Endothelial cell (in vitro differentiated cells): ENCODE results near the gene HSD17B13. TPM values are rescaled to one million over a fixed set of nuclear protein-coding genes. Genes with fewer than 3 reads are reported as not detected.
A peak's percentile ranks its signal among the peaks of the same experiment; 100 is the strongest.

Experiments used
- DNase-seq: peaks from one replicate; pipeline ENCODE4 v3.0.0; 2021; ENCODE audit warnings: low spot score
- H3K27ac Mint-ChIP-seq: one replicate; pipeline ENCODE4 v1.8.0; 2021; ENCODE audit warnings: mixed read lengths, inconsistent platforms; ENCODE audit not compliant: unreplicated experiment
- H3K27me3 Mint-ChIP-seq: one replicate; pipeline ENCODE4 v1.8.0; 2021; ENCODE audit warnings: mild to moderate bottlenecking, moderate library complexity, mixed read lengths, inconsistent platforms; ENCODE audit not compliant: unreplicated experiment
- H3K36me3 Mint-ChIP-seq: one replicate; pipeline ENCODE4 v1.8.0; 2021; ENCODE audit warnings: mild to moderate bottlenecking, low read depth, mixed read lengths, inconsistent platforms; ENCODE audit not compliant: unreplicated experiment
- H3K4me1 Mint-ChIP-seq: one replicate; pipeline ENCODE4 v1.8.0; 2021; ENCODE audit warnings: mild to moderate bottlenecking, mixed read lengths, inconsistent platforms; ENCODE audit not compliant: unreplicated experiment
- H3K4me3 Mint-ChIP-seq: one replicate; pipeline ENCODE4 v1.8.0; 2021; ENCODE audit warnings: mild to moderate bottlenecking, mixed read lengths, inconsistent platforms; ENCODE audit not compliant: unreplicated experiment
- H3K9me3 Mint-ChIP-seq: one replicate; pipeline ENCODE4 v1.8.0; 2021; ENCODE audit warnings: mixed read lengths, inconsistent platforms; ENCODE audit not compliant: unreplicated experiment
- CTCF ChIP-seq: fragments of 200-600 bp; sonication (generic); IDR thresholded peaks from one replicate; pipeline ENCODE4 v1.5.0; 2021; ENCODE audit warnings: antibody characterized with exemption; ENCODE audit not compliant: unreplicated experiment
- total RNA-seq: library from RNA; stranded (reverse); fragmentation: NEBNext Ultra II Directional; extraction: Animal tissue kit (Norgen Biotek cat#: 25700); gene quantifications from one replicate; pipeline ENCODE4 v1.2.1, GENCODE V29; 2021; ENCODE audit not compliant: unreplicated experiment

Gene HSD17B13
- total RNA-seq, 1 donor from 2014 or later = not detected

GRCh38 chr4:87270825-87271224, 51.9 kb downstream of the HSD17B13 start:
- DNase-seq = no peak
- H3K27ac Mint-ChIP-seq = no peak overlapping the region
- H3K9me3 Mint-ChIP-seq = no peaks in the 10 kb centered on the region
- no peaks in the 10 kb centered on the region for H3K4me1 Mint-ChIP-seq
- peaks cover 5% of the 10 kb centered on the region for H3K27me3 Mint-ChIP-seq
- H3K4me3 Mint-ChIP-seq = no peak overlapping the region
- no peak for TF ChIP-seq CTCF
- H3K36me3 Mint-ChIP-seq = no peaks in the 10 kb centered on the region

- no peak for TF ChIP-seq CTCF
- no peaks in the 10 kb centered on the region for H3K4me1 Mint-ChIP-seq
- H3K36me3 Mint-ChIP-seq = no peaks in the 10 kb centered on the region
- H3K9me3 Mint-ChIP-seq = no peaks in the 10 kb centered on the region
- H3K27ac Mint-ChIP-seq = no peak overlapping the region
- H3K27me3 Mint-ChIP-seq = peaks cover 8% of the 10 kb centered on the region
- no peak overlapping the region for H3K4me3 Mint-ChIP-seq
- peak; percentile 5 for DNase-seq
These were observed 52.5 kb downstream of the HSD17B13 start for GRCh38 chr4:87270144-87270543.

- Mint-ChIP-seq H3K4me1 (no peaks in the 10 kb centered on the region), H3K27me3 (peaks cover 8% of the 10 kb centered on the region), H3K27ac (no peak overlapping the region), H3K4me3 (no peak overlapping the region), H3K36me3 (no peaks in the 10 kb centered on the region), H3K9me3 (no peaks in the 10 kb centered on the region)
- no peak for DNase-seq
- no peak for TF ChIP-seq CTCF
These were observed 54.3 kb downstream of the HSD17B13 start for GRCh38 chr4:87268411-87268810.

GRCh38 chr4:87266986-87267385, 55.7 kb downstream of the HSD17B13 start:
- Mint-ChIP-seq H3K36me3 (no peaks in the 10 kb centered on the region), H3K27ac (no peak overlapping the region), H3K4me1 (no peaks in the 10 kb centered on the region), H3K9me3 (no peaks in the 10 kb centered on the region), H3K27me3 (peaks cover 8% of the 10 kb centered on the region), H3K4me3 (no peak overlapping the region)
- TF ChIP-seq CTCF = no peak
- no peak for DNase-seq

GRCh38 chr4:87262886-87263285, 59.8 kb downstream of the HSD17B13 start:
- Mint-ChIP-seq H3K27me3 (peaks cover 9% of the 10 kb centered on the region), H3K4me3 (no peak overlapping the region), H3K9me3 (no peaks in the 10 kb centered on the region), H3K4me1 (no peaks in the 10 kb centered on the region), H3K27ac (no peak overlapping the region), H3K36me3 (no peaks in the 10 kb centered on the region)
- DNase-seq = no peak
- TF ChIP-seq CTCF = no peak
